T-helper 17 cell (primary cell): ENCODE results near the gene ABHD14A. TPM values are rescaled to one million over a fixed set of nuclear protein-coding genes. Genes with fewer than 3 reads are reported as not detected.
A peak's percentile ranks its signal among the peaks of the same experiment; 100 is the strongest.

ENCODE experiments used
- ATAC-seq: fragments of 150-1000 bp; cut with Tn5 transposase; 2 replicates; pipeline ENCODE4 v1.10.0; 2021; ENCODE audit warnings: mild to moderate bottlenecking, moderate library complexity
- DNase-seq, 3 donors: peaks; one replicate each; pipeline versions ENCODE4 v3.0.0 to v3.0.0-alpha.2; 2020 to 2021
- H3K9me3 ChIP-seq: one replicate; pipeline ENCODE4 v1.7.0; 2013; ENCODE audit warnings: low read length, mild to moderate bottlenecking; ENCODE audit not compliant: control insufficient read depth, poor library complexity, severe bottlenecking
- H3K27ac Mint-ChIP-seq: one replicate; pipeline ENCODE4 v1.8.0; 2022; ENCODE audit warnings: mild to moderate bottlenecking, moderate library complexity, mixed read lengths
- H3K27me3 Mint-ChIP-seq: one replicate; pipeline ENCODE4 v1.8.0; 2022; ENCODE audit warnings: mixed read lengths
- H3K36me3 Mint-ChIP-seq: one replicate; pipeline ENCODE4 v1.8.0; 2022; ENCODE audit warnings: low read depth, mixed read lengths
- H3K4me1 Mint-ChIP-seq: one replicate; pipeline ENCODE4 v1.8.0; 2022; ENCODE audit warnings: mild to moderate bottlenecking, mixed read lengths
- H3K4me3 Mint-ChIP-seq: one replicate; pipeline ENCODE4 v1.8.0; 2022; ENCODE audit warnings: mild to moderate bottlenecking, moderate library complexity, mixed read lengths
- total RNA-seq, 4 donors: library from RNA in 2 of 4; stranded (reverse) in 2 of 4; gene quantifications; one replicate each; pipeline ENCODE4 v1.2.3 and lab custom pipeline; 2022 to 2026

Gene ABHD14A
- total RNA-seq, 2 donors from 2014 or later: 13.9 to 14.6 TPM

- Mint-ChIP-seq H3K4me3 (no peak overlapping the region), H3K27ac (peak overlapping the region; percentile 83), H3K27me3 (no peaks in the 10 kb centered on the region), H3K36me3 (no peaks in the 10 kb centered on the region), H3K4me1 (peaks cover 30% of the 10 kb centered on the region)
- H3K9me3 ChIP-seq: no peaks in the 10 kb centered on the region
- ATAC-seq (no peak), DNase-seq (no peak)
Observed at GRCh38 chr3:52022323-52023100, 47.6 kb downstream of the ABHD14A start.

GRCh38 chr3:52023101-52023770 is 48.4 kb downstream of the ABHD14A start:
- Mint-ChIP-seq H3K4me3 (no peak overlapping the region), H3K27ac (no peak overlapping the region), H3K36me3 (no peaks in the 10 kb centered on the region), H3K27me3 (no peaks in the 10 kb centered on the region), H3K4me1 (peaks cover 30% of the 10 kb centered on the region)
- no peak for ATAC-seq
- no peaks in the 10 kb centered on the region for H3K9me3 ChIP-seq
- no peak for DNase-seq

GRCh38 chr3:52023860-52024764 is 49.2 kb downstream of the ABHD14A start:
- no peaks in the 10 kb centered on the region for H3K9me3 ChIP-seq
- Mint-ChIP-seq H3K36me3 (no peaks in the 10 kb centered on the region), H3K4me3 (peak overlapping the region; percentile 62), H3K27me3 (no peaks in the 10 kb centered on the region), H3K27ac (peak overlapping the region; percentile 49), H3K4me1 (peaks cover 30% of the 10 kb centered on the region)
- no peak for ATAC-seq
- no peak for DNase-seq

- no peaks in the 10 kb centered on the region for H3K36me3 Mint-ChIP-seq
- peak overlapping the region; percentile 49 for H3K27ac Mint-ChIP-seq
- peaks cover 30% of the 10 kb centered on the region for H3K4me1 Mint-ChIP-seq
- ATAC-seq (no peak), DNase-seq (no peak)
- no peaks in the 10 kb centered on the region for H3K27me3 Mint-ChIP-seq
- peak overlapping the region; percentile 28 for H3K4me3 Mint-ChIP-seq
- H3K9me3 ChIP-seq: no peaks in the 10 kb centered on the region
Observed at GRCh38 chr3:52024765-52025452, 50.0 kb downstream of the ABHD14A start.

- peaks cover 30% of the 10 kb centered on the region for H3K4me1 Mint-ChIP-seq
- DNase-seq (no peak), ATAC-seq (no peak)
- no peaks in the 10 kb centered on the region for H3K9me3 ChIP-seq
- peak overlapping the region; percentile 28 for H3K4me3 Mint-ChIP-seq
- peak overlapping the region; percentile 49 for H3K27ac Mint-ChIP-seq
- no peaks in the 10 kb centered on the region for H3K27me3 Mint-ChIP-seq
- H3K36me3 Mint-ChIP-seq: no peaks in the 10 kb centered on the region
Observed at GRCh38 chr3:52025453-52025852, 50.6 kb downstream of the ABHD14A start.

GRCh38 chr3:52026041-52026440 is 51.2 kb downstream of the ABHD14A start:
- ATAC-seq: no peak
- Mint-ChIP-seq H3K4me1 (peaks cover 30% of the 10 kb centered on the region), H3K36me3 (no peaks in the 10 kb centered on the region), H3K4me3 (no peak overlapping the region), H3K27me3 (no peaks in the 10 kb centered on the region), H3K27ac (no peak overlapping the region)
- no peak for DNase-seq
- no peaks in the 10 kb centered on the region for H3K9me3 ChIP-seq

GRCh38 chr3:52028572-52028971 is 53.7 kb downstream of the ABHD14A start:
- Mint-ChIP-seq H3K4me3 (no peak overlapping the region), H3K4me1 (peaks cover 18% of the 10 kb centered on the region), H3K27me3 (no peaks in the 10 kb centered on the region)

GRCh38 chr3:52029053-52029452 is 54.2 kb downstream of the ABHD14A start:
- DNase-seq (no peak), ATAC-seq (no peak)
- peaks cover 18% of the 10 kb centered on the region for H3K4me1 Mint-ChIP-seq
- H3K4me3 Mint-ChIP-seq: no peak overlapping the region
- no peaks in the 10 kb centered on the region for H3K9me3 ChIP-seq
- H3K27me3 Mint-ChIP-seq: no peaks in the 10 kb centered on the region
- H3K27ac Mint-ChIP-seq: no peak overlapping the region
- H3K36me3 Mint-ChIP-seq: peaks cover 2% of the 10 kb centered on the region

More at GRCh38 chr3:52028572-52028971, 53.7 kb downstream of the ABHD14A start:
- no peaks in the 10 kb centered on the region for H3K9me3 ChIP-seq
- DNase-seq (no peak), ATAC-seq (no peak)
- Mint-ChIP-seq H3K36me3 (peaks cover 2% of the 10 kb centered on the region), H3K27ac (peak overlapping the region; percentile 78)

- Mint-ChIP-seq H3K27me3 (no peaks in the 10 kb centered on the region), H3K4me3 (no peak overlapping the region), H3K27ac (no peak overlapping the region), H3K4me1 (peaks cover 15% of the 10 kb centered on the region), H3K36me3 (peaks cover 2% of the 10 kb centered on the region)
- H3K9me3 ChIP-seq: no peaks in the 10 kb centered on the region
- DNase-seq: no peak
- ATAC-seq: no peak
Observed at GRCh38 chr3:52029535-52029934, 54.7 kb downstream of the ABHD14A start.

Other genes starting within 250 kb of the ABHD14A start
- not detected for gene IQCF6, start 195.8 kb upstream of the ABHD14A start, total RNA-seq
- not detected for gene IQCF2, start 113.4 kb upstream of the ABHD14A start, total RNA-seq
- gene IQCF5, start 99.5 kb upstream of the ABHD14A start, total RNA-seq: not detected
- not detected for gene IQCF1, start 71.7 kb upstream of the ABHD14A start, total RNA-seq
- gene RRP9, start 33.2 kb upstream of the ABHD14A start, total RNA-seq: 10 to 100 TPM in 1 of 2 donors, 1 to 10 TPM in 1; 9.5 to 10.9 TPM
- gene PARP3, start 32.7 kb upstream of the ABHD14A start, total RNA-seq: 10 to 100 TPM in 1 of 2 donors, 1 to 10 TPM in 1; 8.9 to 11.4 TPM
- not detected for gene GPR62, start 19.7 kb upstream of the ABHD14A start, total RNA-seq
- 10 to 100 TPM; 20.2 to 28.7 TPM for gene PCBP4, start 7.6 kb upstream of the ABHD14A start, total RNA-seq
- gene ABHD14B, start 1.0 kb upstream of the ABHD14A start, total RNA-seq: 10 to 100 TPM; 34.8 to 51.1 TPM
- 1 to 10 TPM; 7.1 to 7.6 TPM for gene ACY1, start 8.5 kb downstream of the ABHD14A start, total RNA-seq
- 1,000 to 10,000 TPM; 1,359 to 1,493 TPM for gene RPL29, start 20.8 kb downstream of the ABHD14A start, total RNA-seq
- 10 to 100 TPM; 15.8 to 18.6 TPM for gene DUSP7, start 81.5 kb downstream of the ABHD14A start, total RNA-seq
- 1 to 10 TPM in 1 of 2 donors, under 1 TPM in 1; 0.47 to 1.4 TPM for gene POC1A, start 179.4 kb downstream of the ABHD14A start, total RNA-seq
- gene ALAS1, start 223.1 kb downstream of the ABHD14A start, total RNA-seq: 10 to 100 TPM; 14.4 to 15.6 TPM